ENCODE measurements around the gene XG. TPM values are rescaled to one million over a fixed set of nuclear protein-coding genes. Genes with fewer than 3 reads are reported as not detected.
"Not testable (repeated sequence)": the region's sequence is repeated elsewhere in the genome, so short reads cannot be mapped to it uniquely, and the experiment has no call there.

XG gene
- not detected for polyA plus RNA-seq (2012; ENCODE audit: missing spikeins)

DNA sequence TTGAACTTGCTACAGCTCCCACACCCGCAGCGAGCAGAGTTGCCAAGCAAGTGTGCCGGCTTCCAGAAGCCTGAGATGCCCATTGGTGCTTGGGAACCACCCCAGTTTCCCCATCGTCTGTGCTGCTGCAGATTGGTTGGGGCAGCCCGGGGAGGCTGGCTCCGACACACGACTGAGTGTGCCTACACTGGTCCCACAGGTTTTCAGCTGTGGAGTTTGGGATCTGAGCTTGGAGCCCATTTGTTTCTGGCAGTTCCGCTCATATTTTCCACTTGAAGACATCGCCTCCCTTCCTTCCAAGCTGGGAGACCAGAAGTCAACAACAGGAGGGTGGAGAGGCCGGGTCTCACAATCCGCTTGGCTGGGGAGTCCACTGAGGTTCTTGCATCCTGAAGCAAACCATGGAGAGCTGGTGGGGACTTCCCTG, at the start of gene XG:
TSS of gene XG (plus strand) at position 167 of the 427 bp plus-strand sequence. CDS start at position 402, 235 bp downstream.
- FAIRE-seq; DNase-seq (ENCODE audit: insufficient read length): not testable (repeated sequence)

DNA sequence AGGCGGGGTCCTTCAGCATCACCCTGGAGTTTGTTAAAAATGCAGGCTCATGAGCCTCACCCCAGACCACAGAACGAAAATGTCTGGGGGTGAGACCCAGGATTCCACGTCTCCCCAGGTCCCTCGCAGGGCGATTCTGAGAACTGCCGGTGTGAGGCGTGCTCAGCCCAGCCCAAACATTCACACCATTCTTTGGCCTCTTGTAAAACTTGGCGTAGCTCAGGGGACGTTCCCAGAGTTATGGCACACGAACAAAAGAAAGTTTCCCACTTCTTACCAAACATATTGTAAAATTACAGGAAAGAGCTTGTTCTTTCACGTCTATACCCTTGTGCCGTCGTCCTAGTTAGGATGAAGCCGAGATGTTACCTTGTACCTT, 47.9 kb upstream of the XG start:
- DNase-seq (ENCODE audit: insufficient read length) (no peak), FAIRE-seq (no peak)
- TF ChIP-seq TAF1 (IDR thresholded peaks at IDR 0.05; ENCODE audit: borderline replicate concordance, low read depth, low read length) (no peak), POLR2A (IDR thresholded peaks at IDR 0.05; ENCODE audit: low read depth, low read length) (no peak), POLR2AphosphoS5 (IDR thresholded peaks at IDR 0.05; ENCODE audit: low read depth, low read length) (no peak)

DNA sequence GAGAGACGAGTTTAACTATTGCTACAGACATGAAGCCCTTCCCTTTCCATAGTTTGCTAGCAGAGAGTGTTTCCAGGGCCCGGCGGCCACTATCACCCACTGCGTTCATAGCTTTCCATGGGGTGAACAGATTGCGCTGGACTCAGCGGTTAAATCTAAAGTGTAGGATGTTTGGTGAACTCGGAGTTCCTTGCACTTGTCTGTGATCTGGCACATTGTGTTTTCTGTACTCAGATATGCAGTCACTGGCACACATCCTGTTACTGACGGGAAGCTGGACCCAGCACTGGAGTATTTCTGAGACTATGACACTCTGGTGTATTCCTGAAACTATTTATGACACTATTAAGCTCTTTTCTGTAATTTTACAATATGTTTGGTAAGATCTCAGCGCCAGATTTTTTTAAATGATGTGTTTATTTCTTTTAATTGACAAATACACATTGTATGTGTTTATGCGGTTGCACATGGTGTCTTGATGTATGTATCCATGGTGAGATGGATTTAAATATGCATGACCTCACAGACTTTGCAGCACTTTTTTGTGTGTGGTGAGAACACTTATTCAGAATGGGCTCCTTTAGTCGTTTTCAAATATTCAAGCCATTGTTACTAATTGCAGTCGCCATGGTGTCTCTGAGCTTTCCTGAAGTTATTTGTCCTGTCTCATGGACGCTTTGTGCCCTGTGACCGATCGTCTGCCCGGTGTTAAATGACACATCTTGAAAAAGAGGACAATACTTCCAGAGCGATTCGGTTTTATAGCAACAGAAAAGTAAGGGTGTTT, 46.6 kb upstream of the XG start:
- no peak for FAIRE-seq

DNA sequence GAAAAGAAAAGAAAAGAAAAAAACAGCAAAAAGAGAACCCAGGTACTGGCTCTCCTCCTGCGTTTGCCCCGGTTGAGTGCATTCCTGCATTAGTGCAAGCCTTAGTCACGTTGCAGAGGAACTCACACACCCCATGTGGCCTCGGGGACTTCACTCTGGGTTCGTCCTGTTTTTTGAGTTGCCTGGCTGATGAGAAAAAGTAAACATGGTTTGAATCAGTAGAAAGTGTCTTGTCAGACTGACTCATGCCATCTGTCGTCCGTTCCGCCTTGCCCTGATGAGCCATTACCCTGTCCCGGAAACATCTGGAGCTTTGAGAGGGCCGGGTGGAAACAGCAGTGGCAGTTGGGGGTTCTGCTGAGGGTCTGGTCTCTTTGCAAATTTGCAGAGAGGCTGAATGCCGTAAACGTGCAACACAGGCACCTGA, 44.5 kb upstream of the XG start:
- DNase-seq (ENCODE audit: insufficient read length) = peak; percentile 52
- no peak for TF ChIP-seq POLR2AphosphoS5 (IDR thresholded peaks at IDR 0.05; ENCODE audit: low read depth, low read length)
- no peak for TF ChIP-seq POLR2A (IDR thresholded peaks at IDR 0.05; ENCODE audit: low read depth, low read length)
- TF ChIP-seq TAF1 (IDR thresholded peaks at IDR 0.05; ENCODE audit: borderline replicate concordance, low read depth, low read length) = no peak
- peak; percentile 99 for FAIRE-seq

More for the DNA sequence above, 46.6 kb upstream of the XG start:
- no peak for DNase-seq (ENCODE audit: insufficient read length)
- TF ChIP-seq POLR2AphosphoS5 (IDR thresholded peaks at IDR 0.05; ENCODE audit: low read depth, low read length) = no peak
- TF ChIP-seq TAF1 (IDR thresholded peaks at IDR 0.05; ENCODE audit: borderline replicate concordance, low read depth, low read length) = no peak
- no peak for TF ChIP-seq POLR2A (IDR thresholded peaks at IDR 0.05; ENCODE audit: low read depth, low read length)

DNA sequence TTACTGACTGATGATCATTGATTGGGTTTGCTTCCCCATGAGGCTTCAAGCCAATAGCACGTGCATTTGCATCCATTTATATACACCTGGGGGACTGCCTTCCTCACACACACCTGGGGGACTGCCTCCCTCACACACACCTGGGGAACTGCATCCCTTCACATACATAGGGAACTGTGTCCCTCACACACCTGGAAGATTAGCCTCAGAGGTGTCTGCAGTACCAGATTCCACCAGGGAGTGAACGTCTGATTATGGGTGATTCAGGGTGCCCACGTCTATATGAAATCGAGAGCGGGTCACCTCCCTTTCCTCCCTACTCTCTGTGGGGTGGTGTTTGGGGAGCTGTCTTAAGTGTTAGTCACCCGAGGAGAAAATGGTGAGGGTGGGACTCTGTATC, 43.8 kb upstream of the XG start:
- no peak for FAIRE-seq
- DNase-seq (ENCODE audit: insufficient read length) = no peak
- TF ChIP-seq POLR2A (IDR thresholded peaks at IDR 0.05; ENCODE audit: low read depth, low read length) (no peak), POLR2AphosphoS5 (IDR thresholded peaks at IDR 0.05; ENCODE audit: low read depth, low read length) (no peak), TAF1 (IDR thresholded peaks at IDR 0.05; ENCODE audit: borderline replicate concordance, low read depth, low read length) (no peak)

- DNase-seq (ENCODE audit: insufficient read length) = no peak
- FAIRE-seq = no peak
- TF ChIP-seq POLR2AphosphoS5 (IDR thresholded peaks at IDR 0.05; ENCODE audit: low read depth, low read length) (no peak), POLR2A (IDR thresholded peaks at IDR 0.05; ENCODE audit: low read depth, low read length) (no peak), TAF1 (IDR thresholded peaks at IDR 0.05; ENCODE audit: borderline replicate concordance, low read depth, low read length) (no peak)
Measured at GRCh38 chrX:2708592-2709188, 43.1 kb upstream of the XG start.

DNA sequence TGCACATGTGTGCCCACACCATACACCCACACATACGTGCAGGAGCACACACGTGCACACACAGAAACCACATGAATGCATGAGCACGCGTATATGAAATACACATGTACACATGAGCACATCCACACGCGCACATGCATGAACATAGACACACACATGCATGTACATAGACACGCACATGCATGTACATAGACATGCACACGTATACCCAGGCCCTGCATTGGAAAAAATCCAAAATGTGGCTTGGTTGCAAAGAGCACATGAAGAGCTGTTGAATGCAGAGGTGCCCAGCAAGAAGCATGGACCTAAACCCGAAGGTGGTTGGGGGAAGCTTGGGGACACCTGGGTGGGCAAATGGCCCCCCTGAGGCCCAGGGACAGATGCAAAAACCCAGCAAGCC, 42.3 kb upstream of the XG start:
- no peak for TF ChIP-seq POLR2AphosphoS5 (IDR thresholded peaks at IDR 0.05; ENCODE audit: low read depth, low read length)
- no peak for TF ChIP-seq POLR2A (IDR thresholded peaks at IDR 0.05; ENCODE audit: low read depth, low read length)
- TF ChIP-seq TAF1 (IDR thresholded peaks at IDR 0.05; ENCODE audit: borderline replicate concordance, low read depth, low read length) = no peak
- FAIRE-seq = peak; percentile 24
- DNase-seq (ENCODE audit: insufficient read length) = no peak

- FAIRE-seq = peak; percentile 70
- TF ChIP-seq POLR2A (IDR thresholded peaks at IDR 0.05; ENCODE audit: low read depth, low read length) (no peak), TAF1 (IDR thresholded peaks at IDR 0.05; ENCODE audit: borderline replicate concordance, low read depth, low read length) (no peak), POLR2AphosphoS5 (IDR thresholded peaks at IDR 0.05; ENCODE audit: low read depth, low read length) (no peak)
- DNase-seq (ENCODE audit: insufficient read length) = no peak
Measured at GRCh38 chrX:2710041-2710840, 41.6 kb upstream of the XG start.

- TF ChIP-seq POLR2AphosphoS5 (IDR thresholded peaks at IDR 0.05; ENCODE audit: low read depth, low read length) (no peak), POLR2A (IDR thresholded peaks at IDR 0.05; ENCODE audit: low read depth, low read length) (no peak), TAF1 (IDR thresholded peaks at IDR 0.05; ENCODE audit: borderline replicate concordance, low read depth, low read length) (no peak)
- FAIRE-seq (no peak), DNase-seq (ENCODE audit: insufficient read length) (no peak)
Measured at GRCh38 chrX:2711441-2711840, 40.4 kb upstream of the XG start.

DNA sequence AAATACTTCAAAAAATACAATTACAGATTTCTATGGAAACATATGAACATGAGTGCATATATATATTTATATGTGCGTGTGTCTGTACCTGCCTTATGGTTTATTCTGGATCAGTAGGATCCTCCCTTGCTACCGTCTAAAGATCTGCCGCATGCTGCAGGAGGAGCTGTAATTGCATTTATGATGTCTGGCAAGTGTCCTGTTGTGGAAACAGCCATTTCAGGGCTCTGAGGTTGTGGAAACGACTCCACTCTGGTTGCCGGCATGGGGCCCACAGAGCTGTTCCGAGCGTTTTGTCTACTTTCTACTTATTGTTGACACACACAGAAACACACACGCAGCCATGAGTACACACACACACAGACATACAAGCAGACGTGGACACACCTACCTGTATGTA, 39.4 kb upstream of the XG start:
- FAIRE-seq = no peak
- TF ChIP-seq POLR2A (IDR thresholded peaks at IDR 0.05; ENCODE audit: low read depth, low read length) = no peak
- no peak for DNase-seq (ENCODE audit: insufficient read length)

GRCh38 chrX:2712890-2713840, 38.7 kb upstream of the XG start:
- TF ChIP-seq POLR2AphosphoS5 (IDR thresholded peaks at IDR 0.05; ENCODE audit: low read depth, low read length) (peak; percentile 50; the same call in 1 of the 2 replicates), POLR2A (IDR thresholded peaks at IDR 0.05; ENCODE audit: low read depth, low read length) (no peak), TAF1 (IDR thresholded peaks at IDR 0.05; ENCODE audit: borderline replicate concordance, low read depth, low read length) (no peak)

More at GRCh38 chrX:2712890-2713840, 38.7 kb upstream of the XG start:
- DNase-seq (ENCODE audit: insufficient read length) = no peak
- FAIRE-seq = no peak
